Activated CD4-positive, alpha-beta T cell treated with anti-CD3 and anti-CD28 coated beads for 24 hours (primary cell): ENCODE data around the gene GNPTAB.

ENCODE experiments used
- DNase-seq, 2 donors: peaks; one replicate each; pipeline ENCODE4 v3.0.0-alpha.2; 2020; ENCODE audit warnings: low read depth in 2 of 2

The GNPTAB gene

GRCh38 chr12:101696251-101697196 lies 134.2 kb downstream of the GNPTAB start:
- no peak for DNase-seq

GRCh38 chr12:101695706-101696105 lies 135.1 kb downstream of the GNPTAB start:
- no peak for DNase-seq
